NCI-H526 (cell line): ENCODE data around the gene GATAD2B.
"Not testable (repeated sequence)": the region's sequence is repeated elsewhere in the genome, so short reads cannot be mapped to it uniquely, and the experiment has no call there.

Experiments used
- DNase-seq, 2 experiments: peaks; one replicate each; lab custom pipeline; 2025; lab: John Stamatoyannopoulos, UW

The GATAD2B gene

GRCh38 chr1:153833968-153834367 lies 88.8 kb downstream of the GATAD2B start:
- DNase-seq, result not testable (repeated sequence)

- DNase-seq, result no peak
Measured at GRCh38 chr1:153833171-153833570, 89.6 kb downstream of the GATAD2B start.

GRCh38 chr1:153832293-153832692 lies 90.5 kb downstream of the GATAD2B start:
- no peak for DNase-seq

- no peak for DNase-seq
Measured at GRCh38 chr1:153831026-153831425, 91.7 kb downstream of the GATAD2B start.

GRCh38 chr1:153827168-153827964 lies 95.4 kb downstream of the GATAD2B start:
- no peak for DNase-seq

GRCh38 chr1:153818876-153819275 lies 103.9 kb downstream of the GATAD2B start:
- no peak for DNase-seq

GRCh38 chr1:153816283-153816889 lies 106.4 kb downstream of the GATAD2B start:
- no peak for DNase-seq

- no peak for DNase-seq
Measured at GRCh38 chr1:153805886-153806719, 116.7 kb downstream of the GATAD2B start.

GRCh38 chr1:153805042-153805745 lies 117.6 kb downstream of the GATAD2B start:
- no peak for DNase-seq

- no peak for DNase-seq
Measured at GRCh38 chr1:153804112-153804511, 118.7 kb downstream of the GATAD2B start.

GRCh38 chr1:153803470-153804056 lies 119.2 kb downstream of the GATAD2B start:
- no peak for DNase-seq

GRCh38 chr1:153801786-153802697 lies 120.7 kb downstream of the GATAD2B start:
- no peak for DNase-seq

GRCh38 chr1:153801028-153801625 lies 121.6 kb downstream of the GATAD2B start:
- DNase-seq, result no peak

GRCh38 chr1:153800516-153800915 lies 122.3 kb downstream of the GATAD2B start:
- DNase-seq, result no peak

GRCh38 chr1:153799566-153800465 lies 123.0 kb downstream of the GATAD2B start:
- DNase-seq, result no peak

GRCh38 chr1:153799016-153799415 lies 123.8 kb downstream of the GATAD2B start:
- DNase-seq, result no peak

- no peak for DNase-seq
Measured at GRCh38 chr1:153798468-153798780, 124.3 kb downstream of the GATAD2B start.

- DNase-seq, result peak; percentile 87 to 97
Measured at GRCh38 chr1:153796786-153797659, 125.7 kb downstream of the GATAD2B start.
